Hepatocyte (in vitro differentiated cells): Measurements from ENCODE around the gene ARMH4. TPM values are rescaled to one million over a fixed set of nuclear protein-coding genes. Genes with fewer than 3 reads are reported as not detected.

ENCODE experiments used
- DNase-seq: peaks from one replicate; pipeline ENCODE4 v3.0.0-alpha.2; 2016; ENCODE audit warnings: low spot score
- H2AFZ ChIP-seq: fragments of 200-600 bp; sonication (generic); 2 replicates; pipeline ENCODE4 v1.6.0; 2016; ENCODE audit warnings: antibody characterized with exemption, mild to moderate bottlenecking
- H3K27ac ChIP-seq: fragments of 200-600 bp; sonication (generic); 2 replicates; pipeline ENCODE4 v1.5.1; 2016; ENCODE audit warnings: mild to moderate bottlenecking
- H3K27me3 ChIP-seq: fragments of 200-600 bp; sonication (generic); 2 replicates; pipeline ENCODE4 v1.6.1; 2016
- H3K36me3 ChIP-seq: fragments of 200-600 bp; sonication (generic); replicated peaks from 2 replicates; pipeline ENCODE4 v1.5.1; 2016; ENCODE audit warnings: low read depth; ENCODE audit not compliant: insufficient read depth
- H3K4me1 ChIP-seq: fragments of 200-600 bp; sonication (generic); 2 replicates; pipeline ENCODE4 v1.5.1; 2016; ENCODE audit warnings: mild to moderate bottlenecking, moderate library complexity; ENCODE audit not compliant: insufficient read depth
- H3K4me2 ChIP-seq: fragments of 200-600 bp; sonication (generic); 2 replicates; pipeline ENCODE4 v1.6.0; 2016
- H3K4me3 ChIP-seq: fragments of 200-600 bp; sonication (generic); 2 replicates; pipeline ENCODE4 v1.5.1; 2016; ENCODE audit warnings: mild to moderate bottlenecking
- H3K79me2 ChIP-seq: fragments of 200-600 bp; sonication (generic); 2 replicates; pipeline ENCODE4 v1.6.0; 2017; ENCODE audit warnings: mild to moderate bottlenecking
- H3K9me2 ChIP-seq: fragments of 200-600 bp; sonication (generic); replicated peaks from 2 replicates; pipeline ENCODE4 v1.6.0; 2017; ENCODE audit warnings: mild to moderate bottlenecking; ENCODE audit not compliant: insufficient read depth
- H3K9me3 ChIP-seq: fragments of 200-600 bp; sonication (generic); 2 replicates; pipeline ENCODE4 v1.5.1; 2016; ENCODE audit warnings: low read depth, mild to moderate bottlenecking
- H4K20me1 ChIP-seq: fragments of 200-600 bp; sonication (generic); 2 replicates; pipeline ENCODE4 v1.6.0; 2016; ENCODE audit warnings: mild to moderate bottlenecking; ENCODE audit not compliant: insufficient read depth, poor library complexity, severe bottlenecking
- CTCF ChIP-seq: fragments of 200-600 bp; sonication (generic); IDR thresholded peaks from 2 replicates; pipeline ENCODE4 v1.5.1; 2016; ENCODE audit warnings: antibody characterized with exemption, mild to moderate bottlenecking; ENCODE audit not compliant: poor library complexity
- EZH2 ChIP-seq: fragments of 200-600 bp; sonication (generic); IDR thresholded peaks from 2 replicates; pipeline ENCODE4 v1.6.1; 2016; ENCODE audit warnings: antibody characterized with exemption, mild to moderate bottlenecking, borderline replicate concordance
- EZH2phosphoT487 ChIP-seq: fragments of 200-600 bp; sonication (generic); IDR thresholded peaks from one replicate; pipeline ENCODE4 v1.6.1; 2018; ENCODE audit warnings: antibody characterized with exemption, mild to moderate bottlenecking, low read depth, moderate library complexity; ENCODE audit not compliant: unreplicated experiment, severe bottlenecking
- WGBS: methylation state at CpG from one replicate; pipeline ENCODE4 v1.1.6; 2016; ENCODE audit warnings: low lambda C conversion rate; ENCODE audit errors: missing lambda C conversion rate; 5-methylcytosine and 5-hydroxymethylcytosine counted together
- polyA plus RNA-seq: library from polyadenylated mRNA; unstranded; fragments of >200 nt; fragmentation: Nextera tagmentation; extraction: Ambion mirVana; gene quantifications from 2 replicates; pipeline ENCODE4 v1.2.1, GENCODE V29; 2016
- total RNA-seq: library from RNA; depleted of rRNA; stranded (reverse); fragments of >200 nt; gene quantifications from 2 replicates; pipeline ENCODE4 v1.2.3, GENCODE V29; 2014

The ARMH4 gene
- total and polyA plus RNA-seq, 2 experiments from 2014 or later, result 6.6 to 11.3 TPM

- Histone ChIP-seq H2AFZ (no peak overlapping the region), H3K9me3 (no peaks in the 10 kb centered on the region), H3K36me3 (no peaks in the 10 kb centered on the region), H3K4me1 (no peaks in the 10 kb centered on the region), H3K79me2 (no peaks in the 10 kb centered on the region), H3K9me2 (no peaks in the 10 kb centered on the region), H3K4me3 (no peak overlapping the region), H4K20me1 (no peaks in the 10 kb centered on the region), H3K27ac (no peak overlapping the region), H3K4me2 (no peak overlapping the region), H3K27me3 (no peaks in the 10 kb centered on the region)
- no peak for DNase-seq
- WGBS, result 100% methylated on average over 1 of the region's 1 CpG
- TF ChIP-seq CTCF, result no peak
Observed at GRCh38 chr14:57999979-58000378, 152.0 kb downstream of the ARMH4 start.

DNA sequence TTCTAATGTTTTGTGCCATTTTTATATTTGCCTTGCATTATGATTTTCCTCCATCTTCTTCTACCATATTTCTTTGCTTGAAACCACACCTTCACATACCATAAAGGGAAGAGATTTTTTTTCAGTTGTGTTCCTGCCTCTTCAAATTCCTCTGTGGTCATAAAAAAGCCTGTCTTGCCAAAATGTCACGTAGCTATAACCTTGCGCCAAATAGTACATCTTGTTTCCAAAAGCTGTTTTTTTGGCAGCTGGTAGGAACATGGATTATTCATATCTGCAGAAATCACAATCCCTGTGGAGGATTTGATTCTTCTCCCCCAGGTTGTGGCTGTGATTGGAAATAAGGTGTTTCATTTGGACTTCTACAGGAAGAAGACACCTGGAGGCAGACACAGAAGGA, 152.5 kb downstream of the ARMH4 start:
- no peaks in the 10 kb centered on the region for H4K20me1 ChIP-seq
- TF ChIP-seq EZH2phosphoT487 (no peak), CTCF (no peak), EZH2 (no peak)
- 82% methylated on average over 2 of the region's 2 CpGs for WGBS
- H3K4me3 ChIP-seq, result no peak overlapping the region
- H3K9me3 ChIP-seq, result no peaks in the 10 kb centered on the region
- no peak overlapping the region for H3K27ac ChIP-seq
- H2AFZ ChIP-seq, result no peak overlapping the region
- H3K4me1 ChIP-seq, result no peaks in the 10 kb centered on the region
- no peaks in the 10 kb centered on the region for H3K9me2 ChIP-seq
- H3K4me2 ChIP-seq, result no peak overlapping the region
- H3K27me3 ChIP-seq, result no peaks in the 10 kb centered on the region
- no peaks in the 10 kb centered on the region for H3K79me2 ChIP-seq
- no peaks in the 10 kb centered on the region for H3K36me3 ChIP-seq
- DNase-seq, result no peak

DNA sequence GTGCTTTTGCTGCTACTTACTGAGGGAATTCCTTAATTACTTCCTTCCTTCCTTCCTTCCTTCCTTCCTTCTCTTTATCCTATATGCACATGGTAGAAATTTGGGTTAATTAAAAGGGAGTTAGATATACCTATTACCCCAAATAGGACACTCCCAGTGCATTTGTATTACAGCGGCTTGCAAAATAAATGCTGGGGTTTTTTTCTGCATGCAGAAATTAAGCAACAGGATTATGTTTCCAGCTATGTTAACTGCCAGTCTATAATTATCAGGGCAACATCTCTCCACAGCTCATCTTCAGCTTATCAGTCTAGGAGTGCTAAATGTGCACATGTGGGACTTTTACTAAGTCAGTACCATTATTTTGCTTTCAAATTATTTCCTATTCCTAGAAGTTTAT, 153.2 kb downstream of the ARMH4 start:
- Histone ChIP-seq H3K9me2 (no peaks in the 10 kb centered on the region), H3K4me3 (no peak overlapping the region), H3K4me2 (no peak overlapping the region), H2AFZ (no peak overlapping the region), H3K4me1 (no peaks in the 10 kb centered on the region), H3K9me3 (no peaks in the 10 kb centered on the region), H3K36me3 (no peaks in the 10 kb centered on the region), H4K20me1 (no peaks in the 10 kb centered on the region), H3K27me3 (no peaks in the 10 kb centered on the region), H3K79me2 (no peaks in the 10 kb centered on the region), H3K27ac (no peak overlapping the region)
- WGBS, result 93% methylated on average over 1 of the region's 1 CpG
- TF ChIP-seq EZH2phosphoT487 (no peak), EZH2 (no peak), CTCF (no peak)
- no peak for DNase-seq

- H3K27me3 ChIP-seq, result no peaks in the 10 kb centered on the region
- H3K79me2 ChIP-seq, result no peaks in the 10 kb centered on the region
- TF ChIP-seq EZH2phosphoT487 (no peak), CTCF (no peak), EZH2 (no peak)
- H3K36me3 ChIP-seq, result no peaks in the 10 kb centered on the region
- no peak overlapping the region for H3K4me3 ChIP-seq
- H3K9me3 ChIP-seq, result no peaks in the 10 kb centered on the region
- no peak overlapping the region for H3K4me2 ChIP-seq
- no peaks in the 10 kb centered on the region for H3K4me1 ChIP-seq
- no peaks in the 10 kb centered on the region for H4K20me1 ChIP-seq
- WGBS, result 86% methylated on average over 4 of the region's 4 CpGs
- H3K9me2 ChIP-seq, result no peaks in the 10 kb centered on the region
- DNase-seq, result no peak
- no peak overlapping the region for H2AFZ ChIP-seq
- no peak overlapping the region for H3K27ac ChIP-seq
Observed at GRCh38 chr14:57991353-57991752, 160.7 kb downstream of the ARMH4 start.
